ENCODE results near the gene PXK. TPM values are rescaled to one million over a fixed set of nuclear protein-coding genes. Genes with fewer than 3 reads are reported as not detected.

The PXK gene
- total and polyA plus RNA-seq, 4 donors = 6.0 to 15.9 (median 12.6) TPM

GRCh38 chr3:58307639-58308215 is 25.0 kb upstream of the PXK start:
- Histone ChIP-seq H3K27me3 (ENCODE audit: control insufficient read depth in 4 of 4, insufficient read depth in 4 of 4, low read length in 3 of 4) (no peaks in the 10 kb centered on the region), H3K9me3 (ENCODE audit: control insufficient read depth in 4 of 4, low read length in 3 of 4) (no peaks in the 10 kb centered on the region), H3K36me3 (ENCODE audit: control insufficient read depth in 4 of 4, insufficient read depth in 3 of 4, low read depth in 1 of 4, low read length in 3 of 4) (peaks cover 3 to 23% (median 15%) of the 10 kb centered on the region in 4 donors), H3K27ac (ENCODE audit: low read depth in 1 of 2, low read length in 2 of 2) (peak overlapping the region; percentile 94 to 98), H3K9ac (ENCODE audit: low read depth in 1 of 2, low read length in 2 of 2) (peak overlapping the region; percentile 64 to 97), H3K4me3 (ENCODE audit: low read depth in 1 of 3, low read length in 3 of 3) (peak overlapping the region; percentile 67 to 96 (median 92)), H3K4me1 (ENCODE audit: control insufficient read depth in 4 of 4, insufficient read depth in 4 of 4, low read length in 3 of 4) (peaks cover 2 to 27% (median 21%) of the 10 kb centered on the region in 4 donors)
- DNase-seq (ENCODE audit: low spot score) = no peak
- TF ChIP-seq, protein P1, sequence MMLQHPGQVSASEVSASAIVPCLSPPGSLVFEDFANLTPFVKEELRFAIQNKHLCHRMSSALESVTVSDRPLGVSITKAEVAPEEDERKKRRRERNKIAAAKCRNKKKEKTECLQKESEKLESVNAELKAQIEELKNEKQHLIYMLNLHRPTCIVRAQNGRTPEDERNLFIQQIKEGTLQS (IDR thresholded peaks at IDR 0.05) = no peak
- peak; percentile 62 to 66 for TF ChIP-seq RAD21 (IDR thresholded peaks at IDR 0.05)
- TF ChIP-seq, protein P2, sequence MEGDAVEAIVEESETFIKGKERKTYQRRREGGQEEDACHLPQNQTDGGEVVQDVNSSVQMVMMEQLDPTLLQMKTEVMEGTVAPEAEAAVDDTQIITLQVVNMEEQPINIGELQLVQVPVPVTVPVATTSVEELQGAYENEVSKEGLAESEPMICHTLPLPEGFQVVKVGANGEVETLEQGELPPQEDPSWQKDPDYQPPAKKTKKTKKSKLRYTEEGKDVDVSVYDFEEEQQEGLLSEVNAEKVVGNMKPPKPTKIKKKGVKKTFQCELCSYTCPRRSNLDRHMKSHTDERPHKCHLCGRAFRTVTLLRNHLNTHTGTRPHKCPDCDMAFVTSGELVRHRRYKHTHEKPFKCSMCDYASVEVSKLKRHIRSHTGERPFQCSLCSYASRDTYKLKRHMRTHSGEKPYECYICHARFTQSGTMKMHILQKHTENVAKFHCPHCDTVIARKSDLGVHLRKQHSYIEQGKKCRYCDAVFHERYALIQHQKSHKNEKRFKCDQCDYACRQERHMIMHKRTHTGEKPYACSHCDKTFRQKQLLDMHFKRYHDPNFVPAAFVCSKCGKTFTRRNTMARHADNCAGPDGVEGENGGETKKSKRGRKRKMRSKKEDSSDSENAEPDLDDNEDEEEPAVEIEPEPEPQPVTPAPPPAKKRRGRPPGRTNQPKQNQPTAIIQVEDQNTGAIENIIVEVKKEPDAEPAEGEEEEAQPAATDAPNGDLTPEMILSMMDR (IDR thresholded peaks at IDR 0.05; ENCODE audit: low read depth, low read length, missing input control) = peak; percentile 35
- WGBS = 21% methylated on average over 10 of the region's 10 CpGs

DNA sequence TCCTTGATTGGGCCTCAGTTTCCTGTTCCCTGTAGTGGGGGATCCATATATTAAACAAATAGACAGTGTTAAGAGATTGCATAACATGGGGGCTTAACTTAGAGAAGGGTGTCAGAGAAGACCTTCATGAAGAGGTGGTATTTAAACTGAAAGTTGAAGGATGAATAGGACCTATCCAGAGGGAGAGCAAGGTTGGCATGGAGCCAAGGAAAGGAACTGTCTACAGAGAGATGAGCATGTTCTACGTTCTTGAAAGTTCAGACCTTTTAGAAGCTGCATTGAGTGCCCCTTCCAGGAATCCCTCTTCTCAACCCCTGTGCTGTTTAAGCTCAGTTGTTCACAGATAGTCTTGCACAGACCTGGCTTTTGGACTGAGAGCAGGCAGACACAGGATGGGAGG is 24.0 kb upstream of the PXK start:
- Histone ChIP-seq H3K36me3 (ENCODE audit: control insufficient read depth in 4 of 4, insufficient read depth in 3 of 4, low read depth in 1 of 4, low read length in 3 of 4) (peaks cover 3 to 31% (median 20%) of the 10 kb centered on the region in 4 donors), H3K9me3 (ENCODE audit: control insufficient read depth in 4 of 4, low read length in 3 of 4) (no peaks in the 10 kb centered on the region), H3K4me1 (ENCODE audit: control insufficient read depth in 4 of 4, insufficient read depth in 4 of 4, low read length in 3 of 4) (peaks cover 2 to 27% (median 21%) of the 10 kb centered on the region in 4 donors), H3K27me3 (ENCODE audit: control insufficient read depth in 4 of 4, insufficient read depth in 4 of 4, low read length in 3 of 4) (no peaks in the 10 kb centered on the region), H3K9ac (ENCODE audit: low read depth in 1 of 2, low read length in 2 of 2) (no peak overlapping the region), H3K27ac (ENCODE audit: low read depth in 1 of 2, low read length in 2 of 2) (no peak overlapping the region), H3K4me3 (ENCODE audit: low read depth in 1 of 3, low read length in 3 of 3) (no peak overlapping the region)
- WGBS = 16% methylated on average over 1 of the region's 1 CpG
- no peak for TF ChIP-seq HNF4A (conservative IDR thresholded peaks at IDR 0.05)
- no peak for TF ChIP-seq FOXA2 (IDR thresholded peaks at IDR 0.05)
- no peak for TF ChIP-seq JUND (IDR thresholded peaks at IDR 0.05)
- TF ChIP-seq FOXA1 (IDR thresholded peaks at IDR 0.05) = no peak
- no peak for TF ChIP-seq TAF1 (conservative IDR thresholded peaks at IDR 0.05)
- TF ChIP-seq YY1 (IDR thresholded peaks at IDR 0.05) = no peak
- no peak for TF ChIP-seq RAD21 (IDR thresholded peaks at IDR 0.05)
- TF ChIP-seq SP1 (IDR thresholded peaks at IDR 0.05) = no peak
- TF ChIP-seq, protein P3, sequence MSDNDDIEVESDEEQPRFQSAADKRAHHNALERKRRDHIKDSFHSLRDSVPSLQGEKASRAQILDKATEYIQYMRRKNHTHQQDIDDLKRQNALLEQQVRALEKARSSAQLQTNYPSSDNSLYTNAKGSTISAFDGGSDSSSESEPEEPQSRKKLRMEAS (IDR thresholded peaks at IDR 0.05) = no peak
- TF ChIP-seq, protein P1 (IDR thresholded peaks at IDR 0.05) = no peak
- no peak for TF ChIP-seq RXRA (IDR thresholded peaks at IDR 0.05)
- TF ChIP-seq, protein P4, sequence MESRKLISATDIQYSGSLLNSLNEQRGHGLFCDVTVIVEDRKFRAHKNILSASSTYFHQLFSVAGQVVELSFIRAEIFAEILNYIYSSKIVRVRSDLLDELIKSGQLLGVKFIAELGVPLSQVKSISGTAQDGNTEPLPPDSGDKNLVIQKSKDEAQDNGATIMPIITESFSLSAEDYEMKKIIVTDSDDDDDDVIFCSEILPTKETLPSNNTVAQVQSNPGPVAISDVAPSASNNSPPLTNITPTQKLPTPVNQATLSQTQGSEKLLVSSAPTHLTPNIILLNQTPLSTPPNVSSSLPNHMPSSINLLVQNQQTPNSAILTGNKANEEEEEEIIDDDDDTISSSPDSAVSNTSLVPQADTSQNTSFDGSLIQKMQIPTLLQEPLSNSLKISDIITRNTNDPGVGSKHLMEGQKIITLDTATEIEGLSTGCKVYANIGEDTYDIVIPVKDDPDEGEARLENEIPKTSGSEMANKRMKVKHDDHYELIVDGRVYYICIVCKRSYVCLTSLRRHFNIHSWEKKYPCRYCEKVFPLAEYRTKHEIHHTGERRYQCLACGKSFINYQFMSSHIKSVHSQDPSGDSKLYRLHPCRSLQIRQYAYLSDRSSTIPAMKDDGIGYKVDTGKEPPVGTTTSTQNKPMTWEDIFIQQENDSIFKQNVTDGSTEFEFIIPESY (IDR thresholded peaks at IDR 0.05) = no peak
- TF ChIP-seq GABPA (IDR thresholded peaks at IDR 0.05 in 1 of 2, conservative IDR thresholded peaks at IDR 0.05 in 1 of 2) = no peak
- TF ChIP-seq HNF4G (IDR thresholded peaks at IDR 0.05) = no peak
- no peak for TF ChIP-seq NR2F2 (IDR thresholded peaks at IDR 0.05)
- DNase-seq (ENCODE audit: low spot score) = no peak
